Calu3 (cell line): ENCODE data around the gene CFAP68. TPM values are rescaled to one million over a fixed set of nuclear protein-coding genes. Genes with fewer than 3 reads are reported as not detected.

Experiments used
- BruUV-seq: library from RNA; stranded (reverse); fragments of 400-500 nt; replicated peaks from 2 replicates; lab custom pipeline; 2021; lab: Mats Ljungman, UMichigan
- CTCF ChIA-PET: fragments of 300-600 bp; sonication (Branson Sonifier 250); formaldehyde crosslinking; loops from one replicate; lab custom pipeline; 2022; ENCODE audit warnings: antibody characterized with exemption; lab: Charles Lee
- DNase-seq: peaks from one replicate; pipeline ENCODE4 v3.0.0; 2022
- H3K27ac Mint-ChIP-seq: one replicate; pipeline ENCODE4 v1.8.0; 2022; ENCODE audit warnings: mixed read lengths; ENCODE audit not compliant: unreplicated experiment
- H3K27me3 Mint-ChIP-seq: one replicate; pipeline ENCODE4 v1.8.0; 2022; ENCODE audit warnings: mixed read lengths; ENCODE audit not compliant: unreplicated experiment
- H3K36me3 Mint-ChIP-seq: one replicate; pipeline ENCODE4 v1.8.0; 2022; ENCODE audit warnings: mild to moderate bottlenecking, moderate library complexity, mixed read lengths; ENCODE audit not compliant: insufficient read depth, unreplicated experiment
- H3K4me1 Mint-ChIP-seq: one replicate; pipeline ENCODE4 v1.8.0; 2022; ENCODE audit warnings: mild to moderate bottlenecking, low read depth, mixed read lengths; ENCODE audit not compliant: unreplicated experiment
- H3K4me3 Mint-ChIP-seq: one replicate; pipeline ENCODE4 v1.8.0; 2022; ENCODE audit warnings: mild to moderate bottlenecking, low read depth, moderate library complexity, mixed read lengths; ENCODE audit not compliant: unreplicated experiment
- H3K9me3 Mint-ChIP-seq: one replicate; pipeline ENCODE4 v1.8.0; 2022; ENCODE audit warnings: low read depth, mixed read lengths; ENCODE audit not compliant: unreplicated experiment
- CTCF ChIP-seq: fragments of 200-600 bp; IDR thresholded peaks from one replicate; pipeline ENCODE4 v1.8.0; 2022; ENCODE audit warnings: antibody characterized with exemption; ENCODE audit not compliant: unreplicated experiment
- intact Hi-C: fragments of 100-400 bp; cut with micrococcal nuclease; formaldehyde crosslinking; loops from one replicate; pipeline ENCODE4 v1.10.0; 2022; ENCODE audit not compliant: unreplicated experiment
- total RNA-seq: library from RNA; stranded (reverse); gene quantifications from 2 replicates; pipeline ENCODE4 v1.2.3, GENCODE V29; 2022

The CFAP68 gene
- total RNA-seq, 1 experiment from 2014 or later: 28.1 TPM

DNA sequence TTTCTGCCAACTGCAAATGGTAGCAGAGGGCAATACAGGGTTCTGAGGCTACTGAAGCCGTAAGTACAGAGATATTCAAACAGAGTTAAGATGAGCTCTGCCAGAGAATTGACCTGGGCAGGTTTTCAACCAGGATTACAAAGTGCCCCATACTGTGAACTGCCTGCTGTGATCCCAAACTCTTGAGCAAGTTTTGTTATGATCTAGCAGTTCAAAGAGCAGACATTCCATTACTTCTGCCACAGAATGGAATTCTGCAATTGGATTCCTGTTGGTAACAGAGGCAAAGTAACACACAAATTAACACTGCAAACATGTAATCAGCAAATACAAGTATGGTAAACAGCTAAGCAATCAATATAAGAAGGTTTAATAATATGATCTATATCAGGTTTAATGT, 39.2 kb upstream of the CFAP68 start:
- Mint-ChIP-seq H3K9me3 (no peaks in the 10 kb centered on the region), H3K36me3 (peaks cover 6% of the 10 kb centered on the region), H3K27ac (no peak overlapping the region), H3K27me3 (no peaks in the 10 kb centered on the region), H3K4me3 (no peak overlapping the region), H3K4me1 (peaks cover 18% of the 10 kb centered on the region)
- DNase-seq: no peak
- no TSS peak for BruUV-seq
- CTCF ChIA-PET: no interaction called here
- no peak for TF ChIP-seq CTCF
- intact Hi-C loops: loop anchor here (2.0 kb wide), 2 partner anchors 63 to 253 kb away; no protein-coding TSS in a partner anchor

GRCh38 chr11:111841370-111842053, 37.8 kb upstream of the CFAP68 start:
- intact Hi-C loops: loop anchor here (1.0 to 2.0 kb wide), 5 partner anchors 65 to 387 kb away; partner anchors contain the start of gene SIK2
- Mint-ChIP-seq H3K36me3 (peaks cover 6% of the 10 kb centered on the region), H3K27ac (no peak overlapping the region), H3K9me3 (no peaks in the 10 kb centered on the region), H3K27me3 (no peaks in the 10 kb centered on the region), H3K4me1 (peaks cover 10% of the 10 kb centered on the region), H3K4me3 (no peak overlapping the region)
- CTCF ChIA-PET: interaction anchor here (1.0 kb wide), 1 partner anchor 65 kb away, joined by 4 read pairs; no protein-coding TSS in a partner anchor
- no TSS peak for BruUV-seq
- peak; percentile 78 for DNase-seq
- TF ChIP-seq CTCF: peak; percentile 79

DNA sequence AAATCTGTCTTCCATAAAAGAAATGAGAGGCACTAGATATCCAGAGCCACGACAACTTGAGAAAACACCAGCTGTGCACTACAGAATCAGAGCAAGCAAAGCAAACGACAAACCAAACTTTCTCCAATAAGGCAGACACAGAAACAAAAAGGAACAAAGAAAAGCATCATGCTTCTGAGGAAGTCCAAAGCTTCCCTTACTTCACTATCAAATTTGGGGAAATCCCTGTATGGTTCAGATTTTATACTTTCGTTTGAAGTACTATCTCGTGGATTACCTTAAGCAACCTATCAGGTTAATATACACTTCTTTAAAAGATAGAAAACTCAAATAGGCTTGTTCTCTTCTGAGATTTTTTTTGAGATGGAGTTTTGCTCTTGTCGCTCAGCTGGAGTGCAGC, 35.7 kb upstream of the CFAP68 start:
- TF ChIP-seq CTCF: no peak
- CTCF ChIA-PET: no interaction called here
- Mint-ChIP-seq H3K27ac (no peak overlapping the region), H3K27me3 (no peaks in the 10 kb centered on the region), H3K36me3 (peaks cover 6% of the 10 kb centered on the region), H3K4me1 (no peaks in the 10 kb centered on the region), H3K4me3 (no peak overlapping the region), H3K9me3 (no peaks in the 10 kb centered on the region)
- no peak for DNase-seq
- no TSS peak for BruUV-seq
- intact Hi-C loops: no loop called here

GRCh38 chr11:111845276-111846028, 33.9 kb upstream of the CFAP68 start:
- DNase-seq: no peak
- CTCF ChIA-PET: no interaction called here
- BruUV-seq: no TSS peak
- Mint-ChIP-seq H3K4me1 (no peaks in the 10 kb centered on the region), H3K27me3 (no peaks in the 10 kb centered on the region), H3K36me3 (peaks cover 6% of the 10 kb centered on the region), H3K27ac (no peak overlapping the region), H3K4me3 (no peak overlapping the region), H3K9me3 (no peaks in the 10 kb centered on the region)
- TF ChIP-seq CTCF: no peak
- intact Hi-C loops: no loop called here
